SK-N-SH treated with all-trans-retinoic acid at 6 μM for 48 hours (cell line): ENCODE data around the gene ADM5.

Source experiments
- ATAC-seq: fragments of 200-7000 bp; cut with Tn5 transposase; 3 replicates; pipeline ENCODE4 v1.9.1; 2020; ENCODE audit warnings: mild to moderate bottlenecking, moderate library complexity
- BACH2 ChIP-seq: fragments of 250-450 bp; sonication (Bioruptor Pico); IDR thresholded peaks from 2 replicates; pipeline ENCODE4 v1.9.0; 2021; ENCODE audit warnings: mild to moderate bottlenecking, borderline replicate concordance
- CREB5 ChIP-seq: fragments of 250-450 bp; sonication (Bioruptor Pico); IDR thresholded peaks from 2 replicates; pipeline ENCODE4 v1.5.1; 2020; ENCODE audit warnings: low read depth, mild to moderate bottlenecking, moderate library complexity
- CSRNP3 ChIP-seq: fragments of 250-450 bp; sonication (Bioruptor Pico); IDR thresholded peaks from 2 replicates; pipeline ENCODE4 v1.5.1; 2021; ENCODE audit warnings: mild to moderate bottlenecking, moderate library complexity
- GLIS3 ChIP-seq: fragments of 250-450 bp; sonication (Bioruptor Pico); IDR thresholded peaks from 2 replicates; pipeline ENCODE4 v1.5.0; 2020; ENCODE audit warnings: mild to moderate bottlenecking, moderate library complexity
- OSR1 ChIP-seq: fragments of 250-450 bp; sonication (Bioruptor Pico); IDR thresholded peaks from 2 replicates; pipeline ENCODE4 v1.8.0; 2022; ENCODE audit warnings: moderate library complexity, mild to moderate bottlenecking, inconsistent platforms
- PATZ1 ChIP-seq: fragments of 250-450 bp; sonication (Bioruptor Pico); IDR thresholded peaks from 2 replicates; pipeline ENCODE4 v1.8.0; 2020; ENCODE audit warnings: mild to moderate bottlenecking, moderate library complexity, borderline replicate concordance
- POU6F1 ChIP-seq: fragments of 250-450 bp; sonication (Bioruptor Pico); IDR thresholded peaks from 2 replicates; pipeline ENCODE4 v1.8.0; 2021; ENCODE audit warnings: low read depth, mild to moderate bottlenecking, moderate library complexity, borderline replicate concordance
- RARB ChIP-seq: fragments of 250-450 bp; sonication (Bioruptor Pico); IDR thresholded peaks from 2 replicates; pipeline ENCODE4 v1.8.0; 2021; ENCODE audit warnings: mild to moderate bottlenecking, moderate library complexity
- SNAI2 ChIP-seq: fragments of 250-450 bp; sonication (Bioruptor Pico); IDR thresholded peaks from 2 replicates; pipeline ENCODE4 v1.5.0; 2020; ENCODE audit warnings: mild to moderate bottlenecking, moderate library complexity
- TCF4 ChIP-seq: fragments of 250-450 bp; sonication (Bioruptor Pico); IDR thresholded peaks from 2 replicates; pipeline ENCODE4 v1.8.0; 2021; ENCODE audit warnings: mild to moderate bottlenecking, moderate library complexity, borderline replicate concordance
- TOX ChIP-seq: fragments of 250-450 bp; sonication (Bioruptor Pico); IDR thresholded peaks from 2 replicates; pipeline ENCODE4 v1.8.0; 2021; ENCODE audit warnings: mild to moderate bottlenecking, moderate library complexity, borderline replicate concordance
- TSHZ2 ChIP-seq: fragments of 250-450 bp; sonication (Bioruptor Pico); IDR thresholded peaks from 2 replicates; pipeline ENCODE4 v1.5.0; 2020; ENCODE audit warnings: mild to moderate bottlenecking, moderate library complexity
- ZC3H10 ChIP-seq: fragments of 250-450 bp; sonication (Bioruptor Pico); IDR thresholded peaks from 2 replicates; pipeline ENCODE4 v1.5.1; 2021; ENCODE audit warnings: mild to moderate bottlenecking, moderate library complexity
- ZNF565 ChIP-seq: fragments of 450-650 bp; formaldehyde crosslinking; conservative IDR thresholded peaks from 2 replicates; pipeline ENCODE4 v1.5.0; 2020; ENCODE audit warnings: low read depth, mild to moderate bottlenecking, moderate library complexity
- ZNF70 ChIP-seq: fragments of 450-650 bp; formaldehyde crosslinking; IDR thresholded peaks from 2 replicates; pipeline ENCODE4 v1.5.0; 2020; ENCODE audit warnings: mild to moderate bottlenecking, moderate library complexity
- ZNF8 ChIP-seq: fragments of 450-650 bp; formaldehyde crosslinking; IDR thresholded peaks from 2 replicates; pipeline ENCODE4 v1.5.0; 2020; ENCODE audit warnings: mild to moderate bottlenecking, moderate library complexity

ADM5 gene

GRCh38 chr19:49710372-49710951 lies 21.1 kb downstream of the ADM5 start:
- TF ChIP-seq PATZ1 (CRISPR knock-in tag) (no peak), TCF4 (CRISPR knock-in tag) (no peak), CREB5 (CRISPR knock-in tag) (no peak), ZC3H10 (CRISPR knock-in tag) (no peak), BACH2 (CRISPR knock-in tag) (no peak), OSR1 (no peak), ZNF70 (no peak), RARB (CRISPR knock-in tag) (no peak), TOX (CRISPR knock-in tag) (no peak), ZNF565 (CRISPR knock-in tag) (no peak), TSHZ2 (no peak), GLIS3 (no peak), ZNF8 (CRISPR knock-in tag) (no peak), POU6F1 (CRISPR knock-in tag) (no peak), SNAI2 (no peak), CSRNP3 (no peak)
- ATAC-seq, result no peak

GRCh38 chr19:49712397-49712859 lies 23.0 kb downstream of the ADM5 start:
- ATAC-seq, result peak; percentile 76

More at GRCh38 chr19:49712397-49712859, 23.0 kb downstream of the ADM5 start:
- peak; percentile 49; the same call in 1 of the 2 replicates for TF ChIP-seq TCF4 (CRISPR knock-in tag)
- TF ChIP-seq POU6F1 (CRISPR knock-in tag), result no peak
